Activated T-cell treated with anti-CD3 and anti-CD28 coated beads for 24 hours (primary cell): ENCODE results near the gene CCDC146.
"Not testable (repeated sequence)": the region's sequence is repeated elsewhere in the genome, so short reads cannot be mapped to it uniquely, and the experiment has no call there.

ENCODE experiments used
- DNase-seq: peaks from one replicate; pipeline ENCODE4 v3.0.0-alpha.2; 2020; ENCODE audit warnings: low read depth

Gene CCDC146

DNA sequence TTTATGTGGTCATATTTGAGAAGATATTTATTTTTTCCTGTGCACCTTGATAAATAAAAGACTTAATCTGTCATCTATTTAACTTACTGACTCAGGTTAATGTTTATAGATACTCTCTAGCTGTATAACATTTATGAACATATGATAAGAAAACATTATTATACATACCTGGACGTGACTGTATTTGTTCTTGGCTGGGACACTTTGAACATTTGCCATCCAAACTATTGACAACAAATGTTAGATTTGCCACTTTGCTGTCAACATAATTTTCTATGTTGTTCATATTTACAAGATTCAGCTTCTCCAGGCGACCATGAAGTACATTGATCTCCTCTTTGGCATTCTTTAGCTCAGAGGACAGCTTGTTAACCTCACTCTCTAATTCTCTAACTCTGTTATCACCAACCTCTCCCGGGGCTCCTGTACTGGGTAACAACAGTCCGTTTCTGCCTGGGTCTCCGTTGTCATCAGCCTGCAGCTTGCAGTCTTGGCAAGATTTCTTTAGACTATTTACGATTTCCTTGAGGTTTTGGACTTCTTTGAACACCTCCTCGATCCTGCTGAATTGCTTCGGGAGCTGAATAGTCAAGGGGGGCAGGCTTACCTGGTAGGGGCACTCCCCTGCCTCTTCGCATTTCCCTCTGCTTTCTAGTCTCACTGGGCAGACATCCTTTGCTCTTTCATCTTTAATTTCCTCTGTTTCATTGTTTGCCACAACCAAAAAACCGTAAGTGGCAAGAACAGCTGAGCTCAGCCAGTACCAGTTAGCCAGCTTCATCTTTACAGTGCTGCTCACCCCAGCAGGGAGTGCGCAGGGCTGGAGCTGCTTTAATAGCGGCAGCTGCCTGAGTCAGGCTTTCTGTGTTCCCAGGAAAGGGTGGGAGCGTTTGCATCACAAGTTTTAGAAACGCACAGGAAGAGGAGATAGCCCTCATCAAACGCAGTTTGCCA is 76.9 kb downstream of the CCDC146 start, which contains the start of gene FGL2:
Gene FGL2 (minus strand): TSS at position 807 of the 954 bp plus-strand sequence. CDS start 26 bp downstream, at position 781.
- peak; percentile 6 for DNase-seq

- no peak for DNase-seq
Observed at GRCh38 chr7:77200542-77200941, 78.1 kb downstream of the CCDC146 start.

DNA sequence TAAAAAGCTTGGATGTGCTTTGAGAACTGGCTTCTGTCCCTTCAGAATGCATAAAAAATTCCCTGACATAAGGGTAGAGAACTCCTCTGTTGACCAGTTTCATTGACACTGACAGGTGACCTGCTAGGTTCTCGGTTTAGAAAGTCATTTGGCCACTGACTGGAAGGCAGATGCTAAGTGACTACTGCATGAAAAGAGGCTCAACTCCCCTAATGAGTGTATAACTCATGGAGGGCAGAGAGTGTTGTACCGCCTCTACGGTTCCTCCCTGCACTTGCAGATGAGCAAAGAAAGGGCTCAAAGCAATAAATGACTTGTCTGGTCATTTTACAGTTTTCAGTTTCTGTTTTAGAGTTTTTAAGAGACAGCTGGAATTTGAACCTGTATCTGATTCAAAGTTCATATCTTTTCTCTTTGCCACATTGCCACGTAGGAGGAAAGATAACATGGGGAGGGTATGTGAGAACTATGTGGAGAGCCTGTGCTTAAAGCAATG is 80.1 kb downstream of the CCDC146 start:
- DNase-seq = no peak

- DNase-seq = no peak
Observed at GRCh38 chr7:77205706-77206105, 83.3 kb downstream of the CCDC146 start.

DNA sequence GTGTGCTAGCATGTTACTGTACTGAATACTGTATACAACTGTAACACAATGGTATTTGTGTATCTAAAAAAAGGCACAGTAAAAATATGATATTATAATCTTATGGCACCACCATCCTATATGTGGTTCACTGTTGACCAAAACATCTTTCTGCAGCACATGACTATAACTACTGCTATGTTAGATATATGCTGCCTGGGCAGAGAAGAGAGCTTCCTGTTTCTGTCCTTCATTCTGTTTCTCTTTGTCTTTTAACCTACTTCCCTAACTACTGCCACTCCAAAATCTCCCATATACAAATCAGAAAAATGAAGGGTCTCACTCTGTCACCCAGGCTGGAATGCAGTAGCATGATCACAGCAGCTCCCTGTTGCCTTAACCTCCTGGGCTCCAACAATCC is 86.0 kb downstream of the CCDC146 start:
- no peak for DNase-seq

GRCh38 chr7:77209479-77210139 is 87.2 kb downstream of the CCDC146 start:
- no peak for DNase-seq

DNA sequence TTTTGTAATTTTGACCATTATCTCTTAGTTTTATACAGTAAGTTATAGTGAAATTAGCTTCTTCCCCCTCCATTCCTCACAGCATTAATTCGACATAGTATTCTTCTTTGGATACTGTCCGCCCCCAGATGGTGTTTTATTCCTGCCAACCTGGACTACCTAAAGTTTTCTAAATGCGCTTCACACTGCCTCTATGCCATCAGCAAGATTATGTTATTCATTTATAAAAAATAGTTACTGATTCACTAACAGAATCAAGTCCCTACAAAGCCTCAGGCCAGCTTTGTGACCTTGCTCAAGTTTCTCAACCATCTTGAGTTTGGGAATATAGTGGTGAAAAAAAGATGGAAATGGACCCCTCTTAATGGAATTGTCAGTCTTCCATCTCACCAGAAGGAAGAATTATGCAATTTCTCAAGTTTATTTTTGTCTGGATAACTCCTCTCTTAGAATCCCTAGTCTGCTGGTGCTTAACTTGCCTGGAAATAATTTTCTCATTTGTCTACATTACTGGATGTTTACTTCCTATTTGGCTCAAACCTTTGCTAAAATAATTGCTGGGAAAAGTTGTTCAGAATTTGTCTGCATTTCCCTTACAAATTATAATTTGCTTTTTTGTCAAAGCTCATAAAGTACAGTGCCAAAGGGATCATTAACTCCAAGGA is 93.9 kb downstream of the CCDC146 start:
- DNase-seq = no peak

GRCh38 chr7:77217474-77218185 is 95.2 kb downstream of the CCDC146 start:
- DNase-seq = no peak

DNA sequence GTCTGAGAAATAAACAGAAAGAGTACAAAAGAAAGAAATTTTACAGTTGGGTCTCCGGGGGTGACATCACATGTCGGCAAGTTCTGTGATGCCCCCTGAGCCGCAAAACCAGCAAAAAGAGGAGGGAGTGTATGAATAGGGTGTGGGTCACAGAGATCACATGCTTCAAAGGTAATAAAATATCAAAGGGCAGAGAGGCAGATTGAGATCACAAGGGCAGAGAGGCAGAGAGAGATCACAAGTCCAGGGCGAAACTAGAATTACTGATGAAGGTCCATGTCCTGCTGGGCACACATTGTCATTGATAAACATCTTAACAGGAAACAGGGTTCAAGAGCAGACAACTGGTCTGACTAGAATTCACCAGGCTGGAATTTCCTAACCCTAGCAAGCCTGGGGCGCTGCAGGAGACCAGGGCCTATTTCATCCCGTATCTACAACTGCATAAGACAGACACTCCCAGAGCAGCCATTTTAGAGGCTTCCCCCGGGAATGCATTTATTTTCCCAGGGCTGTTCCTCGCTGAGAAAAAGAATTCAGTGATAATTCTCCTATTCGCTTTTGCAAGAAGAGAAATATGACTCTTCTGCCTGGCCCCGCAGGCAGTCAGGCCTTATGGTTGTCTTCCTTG is 97.4 kb downstream of the CCDC146 start:
- not testable (repeated sequence) for DNase-seq

GRCh38 chr7:77222065-77222464 is 99.7 kb downstream of the CCDC146 start:
- no peak for DNase-seq

- no peak for DNase-seq
Observed at GRCh38 chr7:77222819-77223218, 100.4 kb downstream of the CCDC146 start.

- DNase-seq = no peak
Observed at GRCh38 chr7:77223261-77223660, 100.8 kb downstream of the CCDC146 start.

- no peak for DNase-seq
Observed at GRCh38 chr7:77226357-77226839, 104.0 kb downstream of the CCDC146 start.

DNA sequence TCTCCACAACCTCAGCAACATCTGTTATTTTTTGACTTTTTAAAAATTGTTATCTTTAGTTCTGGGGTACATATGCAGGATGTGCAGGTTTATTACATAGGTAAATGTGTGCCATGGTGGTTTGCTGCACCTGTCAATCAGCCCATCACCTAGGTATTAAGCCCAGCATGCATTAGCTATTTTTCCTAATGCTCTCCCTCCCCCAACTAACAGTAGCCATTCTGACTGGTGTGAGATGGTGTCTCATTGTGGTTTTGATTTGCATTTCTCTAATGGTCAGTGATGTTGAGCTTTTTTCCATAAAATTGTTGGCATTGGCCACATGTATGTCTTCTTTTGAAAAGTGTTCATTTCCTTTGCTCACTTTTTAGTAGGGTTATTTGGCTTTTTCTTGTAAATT is 106.4 kb downstream of the CCDC146 start:
- DNase-seq = not testable (repeated sequence)

DNA sequence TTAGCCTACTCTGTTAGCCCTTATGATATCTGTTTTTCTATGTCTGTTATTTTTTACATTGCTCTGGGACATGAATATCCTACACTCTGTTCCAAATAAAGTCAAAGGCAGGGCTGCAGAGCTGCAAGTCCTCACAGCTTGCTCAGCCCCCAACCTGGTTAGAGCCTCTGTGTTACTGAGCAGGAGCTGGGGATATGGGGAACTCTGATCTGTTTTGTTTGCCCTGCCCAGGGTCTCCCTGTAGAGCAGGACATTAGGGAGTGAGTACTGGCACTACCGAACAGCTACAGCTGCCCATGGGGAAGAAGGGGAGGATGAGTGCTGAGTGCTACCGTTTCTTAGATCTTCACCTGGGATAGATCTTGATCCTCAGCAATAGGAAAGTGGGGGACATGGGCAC is 110.1 kb downstream of the CCDC146 start:
- DNase-seq = no peak

DNA sequence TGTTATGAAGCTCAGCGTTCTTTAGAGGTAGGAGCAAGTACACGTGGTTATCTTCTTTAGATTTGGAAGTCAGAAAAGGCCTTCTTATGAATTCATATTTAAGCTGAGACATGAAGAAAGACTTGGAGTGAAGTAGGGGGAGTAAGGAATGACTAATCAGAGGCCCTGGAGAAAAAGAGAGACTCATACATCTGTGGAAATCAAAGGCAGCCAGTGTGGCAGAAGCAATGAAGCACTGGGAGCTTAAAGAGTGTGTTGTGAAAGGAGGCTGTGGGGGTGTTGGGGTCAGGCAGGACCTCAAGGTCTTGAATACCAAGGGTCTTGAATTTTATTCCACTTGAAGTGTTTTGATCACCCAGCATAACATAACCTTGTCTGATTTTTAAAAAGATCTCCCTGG is 112.9 kb downstream of the CCDC146 start:
- no peak for DNase-seq

- no peak for DNase-seq
Observed at GRCh38 chr7:77238703-77239136, 116.3 kb downstream of the CCDC146 start.

GRCh38 chr7:77239471-77239870 is 117.1 kb downstream of the CCDC146 start:
- DNase-seq = no peak

DNA sequence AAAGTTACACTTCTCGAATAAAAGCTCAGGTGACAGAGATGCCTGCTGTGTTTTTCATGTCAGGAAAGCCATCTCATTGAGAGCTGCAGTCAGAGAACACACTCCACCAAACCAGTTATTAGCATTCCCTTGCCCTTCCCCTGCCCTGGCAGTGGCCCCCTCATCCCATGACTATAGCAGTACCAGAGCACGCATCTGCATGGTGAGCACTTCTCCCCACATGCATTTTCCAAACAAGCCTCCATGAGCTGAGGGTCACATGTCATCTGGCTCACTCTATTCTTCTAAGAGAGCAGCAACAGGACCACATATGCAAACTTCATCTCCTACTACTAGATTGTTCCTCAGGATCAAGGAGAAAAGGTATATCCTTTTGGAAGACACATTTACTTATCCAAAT is 119.7 kb downstream of the CCDC146 start:
- no peak for DNase-seq

- DNase-seq = no peak
Observed at GRCh38 chr7:77242554-77242953, 120.1 kb downstream of the CCDC146 start.
